Peyer's patch (tissue), 4 donors: ENCODE results near the gene ATP5PO. TPM values are rescaled to one million over a fixed set of nuclear protein-coding genes. Genes with fewer than 3 reads are reported as not detected.
"Not testable (repeated sequence)": the region's sequence is repeated elsewhere in the genome, so short reads cannot be mapped to it uniquely, and the experiment has no call there.

ENCODE experiments used
- DNase-seq, 3 donors: peaks; one replicate each; pipeline ENCODE4 v3.0.0-alpha.2; 2017 to 2019
- H3K27ac ChIP-seq, 4 donors: fragments of 200-600 bp; sonication (generic); one replicate each; pipeline ENCODE4 v1.5.1; 2016 to 2019
- H3K27me3 ChIP-seq, 2 donors: fragments of 200-600 bp; sonication (generic); one replicate each; pipeline ENCODE4 v1.5.1; 2019
- H3K36me3 ChIP-seq, 3 donors: fragments of 200-600 bp; sonication (generic); one replicate each; pipeline ENCODE4 v1.5.1; 2016 to 2019
- H3K4me1 ChIP-seq, 4 donors: fragments of 200-600 bp; sonication (generic); one replicate each; pipeline ENCODE4 v1.5.1; 2016 to 2019
- H3K4me3 ChIP-seq, 4 donors: fragments of 200-600 bp; sonication (generic); 1 replicate in 3 of 4; 2 replicates in 1 of 4; pipeline ENCODE4 v1.5.1; 2016 to 2019; ENCODE audit warnings: mild to moderate bottlenecking in 1 of 4
- H3K9me3 ChIP-seq, 4 donors: fragments of 200-600 bp; sonication (generic); one replicate each; pipeline ENCODE4 v1.5.1; 2016 to 2019; ENCODE audit warnings: mild to moderate bottlenecking in 1 of 4
- CTCF ChIP-seq, 6 experiments: fragments of 450-650 bp in 4 of 6; fragments of 200-600 bp in 2 of 6; sonication (generic) in 1 of 6; IDR thresholded peaks; one replicate each; pipeline ENCODE4 v1.5.1; 2017 to 2019; ENCODE audit warnings: antibody characterized with exemption in 6 of 6, mild to moderate bottlenecking in 3 of 6, moderate library complexity in 1 of 6
- POLR2A ChIP-seq, 2 donors: fragments of 450-650 bp; IDR thresholded peaks; one replicate each; pipeline ENCODE4 v1.5.1; 2017; ENCODE audit warnings: antibody characterized with exemption in 2 of 2, mild to moderate bottlenecking in 2 of 2, moderate library complexity in 2 of 2
- total RNA-seq, 4 donors: library from RNA; depleted of rRNA; stranded (reverse); fragments of >200 nt; gene quantifications; one replicate each; pipeline ENCODE4 v1.1.0, GENCODE V29; 2016

Gene ATP5PO
- total RNA-seq, 4 donors from 2014 or later: 178 to 291 (median 203) TPM

GRCh38 chr21:33931799-33932390 lies 16.3 kb upstream of the ATP5PO start:
- H3K27me3 ChIP-seq: no peaks in the 10 kb centered on the region
- H3K9me3 ChIP-seq: no peaks in the 10 kb centered on the region
- peaks cover 0 to 7% (median 0%) of the 10 kb centered on the region in 4 donors for H3K4me1 ChIP-seq
- H3K36me3 ChIP-seq: no peaks in the 10 kb centered on the region
- no peak for TF ChIP-seq POLR2A (IDR thresholded peaks at IDR 0.05)
- no peak for TF ChIP-seq CTCF (IDR thresholded peaks at IDR 0.05)
- peak in 2 of 3 donors; percentile 40 to 53 for DNase-seq
- H3K4me3 ChIP-seq: peak overlapping the region; percentile 21 to 55 (median 42)
- H3K27ac ChIP-seq: peak overlapping the region; percentile 59 to 76 (median 70)

- DNase-seq, H3K9me3 ChIP-seq, H3K4me1 ChIP-seq, H3K27me3 ChIP-seq, H3K36me3 ChIP-seq: not testable (repeated sequence)
- peak overlapping the region; percentile 21 to 55 (median 42) for H3K4me3 ChIP-seq
- peak overlapping the region; percentile 59 to 76 (median 64) for H3K27ac ChIP-seq
Observed at GRCh38 chr21:33931052-33931798, 15.6 kb upstream of the ATP5PO start.

GRCh38 chr21:33926248-33926647 lies 10.6 kb upstream of the ATP5PO start:
- DNase-seq, H3K27me3 ChIP-seq, H3K9me3 ChIP-seq, H3K4me1 ChIP-seq, H3K36me3 ChIP-seq, H3K4me3 ChIP-seq, H3K27ac ChIP-seq: not testable (repeated sequence)

GRCh38 chr21:33924766-33925100 lies 9.1 kb upstream of the ATP5PO start:
- no peak for TF ChIP-seq POLR2A (IDR thresholded peaks at IDR 0.05)
- no peak for TF ChIP-seq CTCF (IDR thresholded peaks at IDR 0.05)
- Histone ChIP-seq H3K36me3 (no peaks in the 10 kb centered on the region), H3K27ac (no peak overlapping the region), H3K9me3 (no peaks in the 10 kb centered on the region), H3K27me3 (no peaks in the 10 kb centered on the region), H3K4me3 (no peak overlapping the region), H3K4me1 (peaks cover 0 to 7% (median 0%) of the 10 kb centered on the region in 4 donors)
- no peak for DNase-seq

- Histone ChIP-seq H3K27ac (peak overlapping the region in 2 of 4 donors; percentile 22 to 44), H3K36me3 (no peaks in the 10 kb centered on the region), H3K4me1 (peaks cover 0 to 7% (median 0%) of the 10 kb centered on the region in 4 donors), H3K9me3 (no peaks in the 10 kb centered on the region), H3K27me3 (no peaks in the 10 kb centered on the region), H3K4me3 (peak overlapping the region in 1 of 4 donors; percentile 10)
- DNase-seq: peak; percentile 90 to 96 (median 93)
- TF ChIP-seq CTCF (IDR thresholded peaks at IDR 0.05): peak; percentile 67 to 95 (median 94)
- TF ChIP-seq POLR2A (IDR thresholded peaks at IDR 0.05): peak in 1 of 2 donors; percentile 17
Observed at GRCh38 chr21:33924079-33924765, 8.6 kb upstream of the ATP5PO start.

- H3K9me3 ChIP-seq: no peaks in the 10 kb centered on the region
- TF ChIP-seq POLR2A (IDR thresholded peaks at IDR 0.05) (no peak), CTCF (IDR thresholded peaks at IDR 0.05) (no peak)
- H3K27me3 ChIP-seq: no peaks in the 10 kb centered on the region
- H3K4me1 ChIP-seq: peaks cover 0 to 13% (median 0%) of the 10 kb centered on the region in 4 donors
- H3K36me3 ChIP-seq: peaks cover 0 to 10% (median 0%) of the 10 kb centered on the region in 3 donors
- no peak overlapping the region for H3K4me3 ChIP-seq
- no peak overlapping the region for H3K27ac ChIP-seq
- DNase-seq: no peak
Observed at GRCh38 chr21:33917421-33917820, 1.8 kb upstream of the ATP5PO start.
